ENCODE results near the gene TMEM258.

GRCh38 chr11:61828629-61829407 lies 36.4 kb upstream of the TMEM258 start:
- TF ChIP-seq CTCF (conservative IDR thresholded peaks at IDR 0.05 in 1 of 2, IDR thresholded peaks at IDR 0.05 in 1 of 2; ENCODE audit: extremely low read depth in 1 of 2, insufficient read depth in 1 of 2, low read depth in 1 of 2, low read length in 2 of 2) (peak; percentile 24 to 43), EZH2 (IDR thresholded peaks at IDR 0.05; ENCODE audit: borderline replicate concordance, low read length) (no peak)
